OCI-LY7 (cell line): ENCODE results near the gene EEIG1. TPM values are rescaled to one million over a fixed set of nuclear protein-coding genes. Genes with fewer than 3 reads are reported as not detected.

Experiments
- BruUV-seq: library from RNA; stranded (reverse); fragments of 400-500 nt; replicated peaks from 2 replicates; lab custom pipeline; 2021; lab: Mats Ljungman, UMichigan
- CTCF ChIA-PET: fragments of 300-600 bp; sonication (Branson Sonifier 250); formaldehyde crosslinking; loops from one replicate; lab custom pipeline; 2022; ENCODE audit warnings: antibody characterized with exemption; ENCODE audit not compliant: unreplicated experiment; lab: Charles Lee
- POLR2A ChIA-PET: fragments of 300-600 bp; sonication (Branson Sonifier 250); formaldehyde crosslinking; loops from one replicate; lab custom pipeline; 2022; ENCODE audit warnings: antibody characterized with exemption; lab: Charles Lee
- DNase-seq: peaks from one replicate; pipeline ENCODE4 v3.0.0-alpha.2; 2015; ENCODE audit warnings: low spot score
- H2AFZ ChIP-seq: fragments of 200-600 bp; sonication (generic), shearing (Covaris generic); 2 replicates; pipeline ENCODE4 v1.6.1; 2014; ENCODE audit warnings: mild to moderate bottlenecking, antibody characterized with exemption, low read length, moderate library complexity
- H3K27ac ChIP-seq: fragments of 200-600 bp; sonication (generic); 2 replicates; pipeline ENCODE4 v1.5.1; 2014; ENCODE audit warnings: mixed run types, low read depth, mild to moderate bottlenecking, moderate library complexity, low read length, inconsistent platforms; ENCODE audit not compliant: poor library complexity, severe bottlenecking
- H3K36me3 ChIP-seq: fragments of 200-600 bp; sonication (generic); 2 replicates; pipeline ENCODE4 v1.6.1; 2014; ENCODE audit warnings: mild to moderate bottlenecking, antibody characterized with exemption, low read length, moderate library complexity, mixed read lengths; ENCODE audit not compliant: insufficient read depth
- H3K4me1 ChIP-seq: fragments of 200-600 bp; sonication (generic); 2 replicates; pipeline ENCODE4 v1.5.1; 2014; ENCODE audit warnings: mild to moderate bottlenecking, low read length; ENCODE audit not compliant: insufficient read depth, poor library complexity, severe bottlenecking
- H3K4me2 ChIP-seq: fragments of 200-600 bp; sonication (generic); 2 replicates; pipeline ENCODE4 v1.6.1; 2014; ENCODE audit warnings: mild to moderate bottlenecking, low read length
- H3K4me3 ChIP-seq: fragments of 200-600 bp; sonication (generic); 2 replicates; pipeline ENCODE4 v1.5.1; 2014; ENCODE audit warnings: mild to moderate bottlenecking, low read depth, low read length; ENCODE audit not compliant: poor library complexity, severe bottlenecking
- H3K79me2 ChIP-seq: fragments of 200-600 bp; sonication (generic); 2 replicates; pipeline ENCODE4 v1.6.1; 2016; ENCODE audit warnings: low read depth, mild to moderate bottlenecking, low read length, moderate library complexity, mixed read lengths; ENCODE audit not compliant: insufficient read depth
- H3K9me2 ChIP-seq: fragments of 200-600 bp; sonication (generic); 2 replicates; pipeline ENCODE4 v1.6.1; 2016; ENCODE audit warnings: mild to moderate bottlenecking, low read length, mixed read lengths; ENCODE audit not compliant: insufficient read depth
- H3K9me3 ChIP-seq: fragments of 200-600 bp; sonication (generic); 2 replicates; pipeline ENCODE4 v1.6.1; 2014; ENCODE audit warnings: mild to moderate bottlenecking, mixed run types, low read length, mixed read lengths
- H4K20me1 ChIP-seq: fragments of 200-600 bp; sonication (generic); 2 replicates; pipeline ENCODE4 v1.6.1; 2014; ENCODE audit warnings: mild to moderate bottlenecking, antibody characterized with exemption, low read length, moderate library complexity, mixed read lengths; ENCODE audit not compliant: insufficient read depth
- CTCF ChIP-seq: fragments of 200-600 bp; sonication (generic); conservative IDR thresholded peaks from 2 replicates; pipeline ENCODE4 v1.5.1; 2014; ENCODE audit warnings: mild to moderate bottlenecking, antibody characterized with exemption, low read length, moderate library complexity, mixed read lengths
- EZH2phosphoT487 ChIP-seq: fragments of 200-600 bp; sonication (generic); IDR thresholded peaks from 2 replicates; pipeline ENCODE4 v1.6.1; 2018; ENCODE audit warnings: low read depth, borderline replicate concordance, mild to moderate bottlenecking, mixed run types, antibody characterized with exemption, low read length, moderate library complexity, mixed read lengths
- intact Hi-C: fragments of 100-400 bp; cut with micrococcal nuclease; formaldehyde crosslinking; loops from one replicate; pipeline ENCODE4 v1.10.0; 2022; ENCODE audit not compliant: unreplicated experiment
- total RNA-seq, 2 experiments: library from RNA; depleted of rRNA in 1 of 2; stranded (reverse); fragments of >200 nt in 1 of 2; shearing (Covaris generic) in 1 of 2; gene quantifications; 2 replicates each; pipeline ENCODE4 v1.2.3, GENCODE V29; 2014 to 2022

EEIG1 gene
- total RNA-seq, 2 experiments from 2014 or later, result 25.8 to 60.1 TPM

GRCh38 chr9:127974769-127975261 is 6.0 kb downstream of the EEIG1 start:
- no peaks in the 10 kb centered on the region for H3K9me3 ChIP-seq
- H3K4me1 ChIP-seq, result peaks cover 81% of the 10 kb centered on the region
- H3K4me2 ChIP-seq, result peak overlapping the region; percentile 84
- H3K79me2 ChIP-seq, result peaks cover 87% of the 10 kb centered on the region
- no peaks in the 10 kb centered on the region for H3K9me2 ChIP-seq
- TF ChIP-seq EZH2phosphoT487 (no peak), CTCF (no peak)
- peaks cover 57% of the 10 kb centered on the region for H3K36me3 ChIP-seq
- no TSS peak for BruUV-seq
- peak overlapping the region; percentile 95 for H3K27ac ChIP-seq
- DNase-seq, result no peak
- intact Hi-C loops, result no loop called here
- ChIA-PET CTCF (interaction anchor here (1.6 kb wide), 1 partner anchor 19 kb away, joined by 5 read pairs; no protein-coding TSS in a partner anchor), POLR2A (interaction anchor here (0.5 to 1.7 kb wide), 4 partner anchors 13 to 44 kb away, joined by 3 to 4 read pairs (median 3); no protein-coding TSS in a partner anchor)
- H2AFZ ChIP-seq, result no peak overlapping the region
- H3K4me3 ChIP-seq, result peak overlapping the region; percentile 80
- peaks cover 37% of the 10 kb centered on the region; the same call in 1 of the 2 replicates for H4K20me1 ChIP-seq

DNA sequence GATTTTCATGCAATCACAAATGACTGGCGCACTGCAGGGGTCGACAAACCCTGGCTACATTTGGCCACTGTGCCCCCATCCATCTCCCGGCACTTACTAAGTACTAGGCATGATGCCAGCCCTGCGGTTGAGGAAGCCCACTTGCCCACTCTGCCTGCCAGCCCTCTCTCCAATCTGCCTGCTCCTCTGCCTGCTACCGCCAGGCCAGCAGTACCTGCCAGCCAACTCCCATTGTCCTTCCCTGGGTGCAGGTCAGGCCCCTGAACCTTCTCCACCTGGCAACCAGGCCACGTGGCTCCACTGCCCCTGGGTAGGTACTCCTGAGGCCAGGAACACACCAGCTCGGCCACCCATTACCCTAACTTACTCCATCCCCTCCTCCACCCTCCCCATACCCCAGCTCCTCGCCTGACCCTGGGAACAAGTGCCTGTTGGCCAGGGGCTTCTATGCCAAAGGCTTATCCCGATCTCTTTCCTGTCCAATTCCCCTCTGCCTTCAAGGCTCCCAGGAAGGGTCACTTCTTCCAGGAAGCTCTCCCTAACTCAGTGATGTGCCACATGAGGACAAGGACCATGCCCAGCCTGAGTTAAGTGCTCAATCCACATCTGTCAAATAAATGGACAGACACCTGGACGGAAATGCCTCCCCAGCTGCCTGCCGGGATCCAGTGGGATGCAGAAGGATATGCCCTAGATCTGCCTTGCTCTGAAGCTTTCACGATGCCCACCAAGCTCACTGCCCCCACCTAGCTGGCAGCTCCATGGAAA is 6.6 kb downstream of the EEIG1 start:
- H3K79me2 ChIP-seq, result peaks cover 87% of the 10 kb centered on the region
- no peak overlapping the region for H2AFZ ChIP-seq
- H3K4me1 ChIP-seq, result peaks cover 88% of the 10 kb centered on the region
- intact Hi-C loops, result no loop called here
- ChIA-PET POLR2A (interaction anchor here (0.7 to 1.7 kb wide), 3 partner anchors 13 to 22 kb away, joined by 3 to 4 read pairs (median 3); no protein-coding TSS in a partner anchor), CTCF (interaction anchor here (1.6 kb wide), 1 partner anchor 19 kb away, joined by 5 read pairs; no protein-coding TSS in a partner anchor)
- TF ChIP-seq CTCF, result no peak
- TF ChIP-seq EZH2phosphoT487, result no peak
- no peak for DNase-seq
- peak overlapping the region; percentile 84 for H3K4me2 ChIP-seq
- peaks cover 34% of the 10 kb centered on the region; the same call in 1 of the 2 replicates for H4K20me1 ChIP-seq
- peak overlapping the region; percentile 95 for H3K27ac ChIP-seq
- no TSS peak for BruUV-seq
- H3K4me3 ChIP-seq, result peak overlapping the region; percentile 80
- peaks cover 59% of the 10 kb centered on the region for H3K36me3 ChIP-seq
- no peaks in the 10 kb centered on the region for H3K9me3 ChIP-seq
- no peaks in the 10 kb centered on the region for H3K9me2 ChIP-seq
